GM21515 (cell line): ENCODE measurements around the gene SLC39A1.
"Not testable (repeated sequence)": the region's sequence is repeated elsewhere in the genome, so short reads cannot be mapped to it uniquely, and the experiment has no call there.

ENCODE experiments used
- ATAC-seq: cut with Tn5 transposase; IDR thresholded peaks from one replicate; pipeline ENCODE4 v1.9.1; 2021; ENCODE audit not compliant: unreplicated experiment

SLC39A1 gene

GRCh38 chr1:153963030-153963849 is at the start of gene SLC39A1:
SLC39A1 (minus strand) TSS chr1:153963537; CDS start chr1:153962715, 822 bp downstream.
- no peak for ATAC-seq

- ATAC-seq: not testable (repeated sequence)
Measured at GRCh38 chr1:154012543-154012942, 49.2 kb upstream of the SLC39A1 start.

- ATAC-seq: no peak
Measured at GRCh38 chr1:154012129-154012528, 48.8 kb upstream of the SLC39A1 start.

GRCh38 chr1:154006136-154006535 is 42.8 kb upstream of the SLC39A1 start:
- no peak for ATAC-seq

- no peak for ATAC-seq
Measured at GRCh38 chr1:154000420-154000819, 37.1 kb upstream of the SLC39A1 start.

- ATAC-seq: not testable (repeated sequence)
Measured at GRCh38 chr1:153996882-153997281, 33.5 kb upstream of the SLC39A1 start.

- ATAC-seq: no peak
Measured at GRCh38 chr1:153995640-153996039, 32.3 kb upstream of the SLC39A1 start.

GRCh38 chr1:153995202-153995601 is 31.9 kb upstream of the SLC39A1 start:
- ATAC-seq: no peak

- no peak for ATAC-seq
Measured at GRCh38 chr1:153991806-153992205, 28.5 kb upstream of the SLC39A1 start.

GRCh38 chr1:153991151-153991630 is 27.9 kb upstream of the SLC39A1 start:
- ATAC-seq: no peak

- peak; percentile 76 for ATAC-seq
Measured at GRCh38 chr1:153990468-153991150, 27.3 kb upstream of the SLC39A1 start, which contains the start of gene RPS27. RPS27 (plus strand) TSS chr1:153990762; CDS start chr1:153990797, 35 bp downstream.

GRCh38 chr1:153987621-153988020 is 24.3 kb upstream of the SLC39A1 start:
- ATAC-seq: no peak

- ATAC-seq: no peak
Measured at GRCh38 chr1:153985941-153986761, 22.8 kb upstream of the SLC39A1 start, which contains the start of gene RAB13. RAB13 (minus strand) TSS chr1:153986339; CDS start chr1:153986236, 103 bp downstream.

- no peak for ATAC-seq
Measured at GRCh38 chr1:153985341-153985912, 22.1 kb upstream of the SLC39A1 start.

GRCh38 chr1:153984123-153984894 is 21.0 kb upstream of the SLC39A1 start:
- no peak for ATAC-seq

- ATAC-seq: not testable (repeated sequence)
Measured at GRCh38 chr1:153981735-153982134, 18.4 kb upstream of the SLC39A1 start.

- not testable (repeated sequence) for ATAC-seq
Measured at GRCh38 chr1:153979091-153979490, 15.8 kb upstream of the SLC39A1 start.

- peak; percentile 21 for ATAC-seq
Measured at GRCh38 chr1:153978274-153978909, 15.1 kb upstream of the SLC39A1 start.
